Thoracic aorta (tissue), 2 donors: ENCODE measurements around the gene NEU1. TPM values are rescaled to one million over a fixed set of nuclear protein-coding genes. Genes with fewer than 3 reads are reported as not detected.

ENCODE experiments used
- ATAC-seq: fragments of 150-250 bp; one replicate; pipeline ENCODE4 v1.8.0; 2017; ENCODE audit warnings: low read depth; ENCODE audit not compliant: insufficient number of reproducible peaks, low FRiP score
- DNase-seq: peaks from one replicate; pipeline ENCODE4 v3.0.0-alpha.2; 2020; ENCODE audit warnings: low spot score
- H3K27ac ChIP-seq, 2 donors: fragments of 200-600 bp; sonication (generic); 1 replicate in 1 of 2; 2 replicates in 1 of 2; pipeline ENCODE4 v1.5.1; 2016; ENCODE audit warnings: mild to moderate bottlenecking in 2 of 2, moderate library complexity in 2 of 2
- H3K27me3 ChIP-seq: fragments of 200-600 bp; sonication (generic); replicated peaks from 2 replicates; pipeline ENCODE4 v1.6.0; 2016; ENCODE audit warnings: mild to moderate bottlenecking; ENCODE audit not compliant: insufficient read depth
- H3K36me3 ChIP-seq: fragments of 200-600 bp; sonication (generic); one replicate; pipeline ENCODE4 v1.5.1; 2016
- H3K4me1 ChIP-seq, 2 donors: fragments of 200-600 bp; sonication (generic); 1 replicate in 1 of 2; 2 replicates in 1 of 2; pipeline versions ENCODE4 v1.5.1 to v1.6.0; 2016; ENCODE audit warnings: low read depth in 2 of 2, mild to moderate bottlenecking in 1 of 2; ENCODE audit not compliant: control insufficient read depth in 1 of 2
- H3K4me3 ChIP-seq: fragments of 200-600 bp; sonication (generic); 2 replicates; pipeline ENCODE4 v1.5.1; 2016; ENCODE audit warnings: mild to moderate bottlenecking
- H3K9me3 ChIP-seq: fragments of 200-600 bp; sonication (generic); 2 replicates; pipeline ENCODE4 v1.5.1; 2016
- total RNA-seq, 2 donors: library from RNA; depleted of rRNA; stranded (reverse); fragments of >200 nt; gene quantifications; one replicate each; pipeline versions ENCODE4 v1.1.0 to v1.2.3, GENCODE V29; 2016
- TF ChIP-seq, protein P1 (sequence below): fragments of 200-600 bp; sonication (generic); IDR thresholded peaks from one replicate; pipeline ENCODE4 v1.5.1; 2019; ENCODE audit warnings: antibody characterized with exemption

Gene NEU1
- total RNA-seq, 2 donors from 2014 or later = 26.0 to 35.2 TPM

DNA sequence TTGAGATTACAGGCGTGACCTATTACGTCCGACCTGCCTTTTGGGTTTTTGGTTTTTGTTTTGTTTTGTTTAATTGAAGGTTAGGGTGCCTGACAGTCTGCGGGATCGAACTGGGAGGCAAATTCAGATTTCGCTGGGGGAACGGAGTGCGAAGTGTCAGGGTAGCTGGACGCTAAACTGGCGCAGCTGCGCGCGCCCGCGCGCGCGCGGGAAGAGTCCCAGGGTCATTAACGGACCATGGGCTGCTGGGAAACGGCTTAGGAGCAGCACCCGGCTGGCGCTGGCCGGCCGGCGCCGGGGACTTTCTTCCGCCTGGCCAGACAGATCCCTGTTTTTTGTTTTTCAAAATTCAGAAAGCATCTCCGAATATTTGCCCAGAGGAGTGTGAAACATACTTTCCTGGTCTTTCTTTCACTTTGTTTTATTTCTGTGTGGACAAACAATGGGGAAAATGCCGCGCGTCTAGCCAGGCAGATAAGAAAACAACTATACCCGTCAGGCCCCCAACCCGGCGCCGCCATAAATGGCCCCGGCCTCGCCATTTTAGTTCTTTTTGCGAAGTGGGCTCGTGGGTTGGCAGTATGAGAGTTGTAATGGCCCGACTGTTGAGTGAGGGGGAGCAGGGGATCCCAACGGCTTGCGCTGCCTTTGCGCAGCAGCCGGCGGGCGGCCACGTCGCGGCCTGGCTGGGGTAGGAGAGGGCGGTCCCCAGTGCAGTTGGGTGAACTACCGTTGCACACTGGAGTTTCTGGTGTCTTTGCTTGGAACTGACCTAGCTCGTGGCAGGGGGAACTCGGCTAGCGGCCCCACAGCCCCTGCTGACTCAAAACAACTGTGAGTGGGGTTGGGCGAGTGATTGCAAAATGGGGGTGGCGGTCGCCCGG lies 28.0 kb downstream of the NEU1 start:
- DNase-seq = no peak
- H3K4me1 ChIP-seq = peaks cover 44 to 57% of the 10 kb centered on the region in 2 donors

DNA sequence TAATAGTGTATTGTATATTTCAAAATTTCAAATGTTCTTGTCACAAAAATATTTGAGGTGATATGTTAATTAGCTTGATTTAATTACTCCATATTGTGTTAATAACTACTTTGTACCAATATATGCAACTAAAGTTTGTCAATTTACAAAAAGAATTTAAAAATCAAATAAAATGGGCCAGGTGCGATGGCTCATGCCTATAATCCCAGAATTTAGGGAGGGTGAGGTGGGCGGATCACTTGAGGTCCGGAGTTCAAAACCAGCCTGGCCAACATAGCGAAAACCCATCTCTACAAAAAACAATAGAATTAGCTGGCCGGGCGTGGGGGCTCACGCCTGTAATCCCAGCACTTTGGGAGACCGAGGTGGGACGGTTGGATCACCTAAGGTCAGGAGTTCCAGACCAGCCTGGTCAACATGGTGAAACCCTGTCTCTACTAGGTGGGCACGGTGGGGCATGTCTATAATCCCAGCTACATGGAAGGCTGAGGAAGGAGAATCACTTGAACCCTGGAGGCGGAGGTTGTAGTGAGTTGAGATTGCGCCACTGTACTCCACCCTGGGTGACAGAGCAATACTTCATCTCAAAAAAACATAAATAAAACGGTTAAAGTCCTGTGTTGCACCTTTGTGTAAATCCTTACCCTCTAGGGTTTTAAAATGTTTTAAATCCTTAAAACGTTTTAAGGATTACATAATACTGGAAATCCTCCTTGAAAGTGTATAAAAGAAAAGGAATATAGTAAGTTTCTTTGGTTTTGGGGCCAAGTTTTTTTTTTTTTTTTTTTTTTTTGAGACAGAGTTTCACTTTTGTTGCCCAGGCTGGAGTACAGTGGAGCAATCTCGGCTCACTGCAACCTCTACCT lies 31.0 kb downstream of the NEU1 start:
- H3K36me3 ChIP-seq = no peaks in the 10 kb centered on the region
- no peaks in the 10 kb centered on the region for H3K27me3 ChIP-seq
- DNase-seq = no peak
- peaks cover 25 to 38% of the 10 kb centered on the region in 2 donors for H3K4me1 ChIP-seq
- no peaks in the 10 kb centered on the region for H3K9me3 ChIP-seq
- ATAC-seq = no peak
- H3K4me3 ChIP-seq = peak overlapping the region; percentile 91
- H3K27ac ChIP-seq = peak overlapping the region in 1 of 2 donors; percentile 76
- TF ChIP-seq, protein P1, sequence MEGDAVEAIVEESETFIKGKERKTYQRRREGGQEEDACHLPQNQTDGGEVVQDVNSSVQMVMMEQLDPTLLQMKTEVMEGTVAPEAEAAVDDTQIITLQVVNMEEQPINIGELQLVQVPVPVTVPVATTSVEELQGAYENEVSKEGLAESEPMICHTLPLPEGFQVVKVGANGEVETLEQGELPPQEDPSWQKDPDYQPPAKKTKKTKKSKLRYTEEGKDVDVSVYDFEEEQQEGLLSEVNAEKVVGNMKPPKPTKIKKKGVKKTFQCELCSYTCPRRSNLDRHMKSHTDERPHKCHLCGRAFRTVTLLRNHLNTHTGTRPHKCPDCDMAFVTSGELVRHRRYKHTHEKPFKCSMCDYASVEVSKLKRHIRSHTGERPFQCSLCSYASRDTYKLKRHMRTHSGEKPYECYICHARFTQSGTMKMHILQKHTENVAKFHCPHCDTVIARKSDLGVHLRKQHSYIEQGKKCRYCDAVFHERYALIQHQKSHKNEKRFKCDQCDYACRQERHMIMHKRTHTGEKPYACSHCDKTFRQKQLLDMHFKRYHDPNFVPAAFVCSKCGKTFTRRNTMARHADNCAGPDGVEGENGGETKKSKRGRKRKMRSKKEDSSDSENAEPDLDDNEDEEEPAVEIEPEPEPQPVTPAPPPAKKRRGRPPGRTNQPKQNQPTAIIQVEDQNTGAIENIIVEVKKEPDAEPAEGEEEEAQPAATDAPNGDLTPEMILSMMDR = no peak

More for the DNA sequence above, 28.0 kb downstream of the NEU1 start:
- Histone ChIP-seq H3K9me3 (no peaks in the 10 kb centered on the region), H3K27me3 (no peaks in the 10 kb centered on the region), H3K36me3 (peaks cover 26% of the 10 kb centered on the region), H3K27ac (peak overlapping the region; percentile 88 to 92), H3K4me3 (peak overlapping the region; percentile 98)
- TF ChIP-seq, protein P1 = no peak
- ATAC-seq = peak; percentile 51

DNA sequence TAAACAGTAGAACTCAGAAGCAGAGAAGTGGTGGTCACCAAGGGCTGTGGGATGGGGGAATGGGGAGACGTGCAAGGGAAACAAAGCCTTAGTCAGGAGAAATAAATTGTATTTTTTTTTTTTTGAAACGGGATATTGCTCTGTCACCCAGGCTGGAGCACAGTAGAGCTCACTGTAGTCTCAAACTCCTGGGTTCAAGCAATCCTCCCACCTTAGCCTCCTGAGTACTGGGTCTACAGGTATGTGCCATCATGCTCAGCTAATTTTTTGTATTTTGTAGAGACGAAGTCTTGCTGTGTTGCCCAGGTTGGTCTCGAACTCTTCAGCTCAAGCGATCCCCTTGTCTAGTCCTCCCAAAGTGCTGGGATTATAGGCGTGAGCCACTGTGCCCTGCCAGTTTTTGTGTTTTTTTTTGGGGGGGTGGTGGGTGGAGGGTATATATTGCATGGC lies 31.7 kb downstream of the NEU1 start:
- peak overlapping the region; percentile 58 to 76 for H3K27ac ChIP-seq

DNA sequence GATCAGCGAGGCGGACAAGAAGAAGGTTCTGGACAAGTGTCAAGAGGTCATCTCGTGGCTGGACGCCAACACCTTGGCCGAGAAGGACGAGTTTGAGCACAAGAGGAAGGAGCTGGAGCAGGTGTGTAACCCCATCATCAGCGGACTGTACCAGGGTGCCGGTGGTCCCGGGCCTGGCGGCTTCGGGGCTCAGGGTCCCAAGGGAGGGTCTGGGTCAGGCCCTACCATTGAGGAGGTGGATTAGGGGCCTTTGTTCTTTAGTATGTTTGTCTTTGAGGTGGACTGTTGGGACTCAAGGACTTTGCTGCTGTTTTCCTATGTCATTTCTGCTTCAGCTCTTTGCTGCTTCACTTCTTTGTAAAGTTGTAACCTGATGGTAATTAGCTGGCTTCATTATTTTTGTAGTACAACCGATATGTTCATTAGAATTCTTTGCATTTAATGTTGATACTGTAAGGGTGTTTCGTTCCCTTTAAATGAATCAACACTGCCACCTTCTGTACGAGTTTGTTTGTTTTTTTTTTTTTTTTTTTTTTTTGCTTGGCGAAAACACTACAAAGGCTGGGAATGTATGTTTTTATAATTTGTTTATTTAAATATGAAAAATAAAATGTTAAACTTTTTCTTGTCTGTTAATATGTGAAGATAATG lies 32.9 kb downstream of the NEU1 start:
- Histone ChIP-seq H3K27me3 (no peaks in the 10 kb centered on the region), H3K36me3 (no peaks in the 10 kb centered on the region), H3K4me3 (peak overlapping the region; percentile 91), H3K9me3 (no peaks in the 10 kb centered on the region), H3K27ac (peak overlapping the region; percentile 43 to 76), H3K4me1 (peaks cover 21 to 38% of the 10 kb centered on the region in 2 donors)
- ATAC-seq = no peak
- TF ChIP-seq, protein P1 = no peak
- DNase-seq = no peak

More for the DNA sequence above, 31.7 kb downstream of the NEU1 start:
- H3K4me1 ChIP-seq = peaks cover 26 to 37% of the 10 kb centered on the region in 2 donors
- H3K36me3 ChIP-seq = no peaks in the 10 kb centered on the region
- H3K9me3 ChIP-seq = no peaks in the 10 kb centered on the region
- no peaks in the 10 kb centered on the region for H3K27me3 ChIP-seq
- H3K4me3 ChIP-seq = peak overlapping the region; percentile 91
- TF ChIP-seq, protein P1 = no peak
- DNase-seq (no peak), ATAC-seq (no peak)
